GM18511 (cell line): Measurements from ENCODE around the gene CCDC33.

Experiments used
- ATAC-seq: cut with Tn5 transposase; IDR thresholded peaks from one replicate; pipeline ENCODE4 v1.9.1; 2021; ENCODE audit warnings: mild to moderate bottlenecking, moderate library complexity; ENCODE audit not compliant: unreplicated experiment

Gene CCDC33

DNA sequence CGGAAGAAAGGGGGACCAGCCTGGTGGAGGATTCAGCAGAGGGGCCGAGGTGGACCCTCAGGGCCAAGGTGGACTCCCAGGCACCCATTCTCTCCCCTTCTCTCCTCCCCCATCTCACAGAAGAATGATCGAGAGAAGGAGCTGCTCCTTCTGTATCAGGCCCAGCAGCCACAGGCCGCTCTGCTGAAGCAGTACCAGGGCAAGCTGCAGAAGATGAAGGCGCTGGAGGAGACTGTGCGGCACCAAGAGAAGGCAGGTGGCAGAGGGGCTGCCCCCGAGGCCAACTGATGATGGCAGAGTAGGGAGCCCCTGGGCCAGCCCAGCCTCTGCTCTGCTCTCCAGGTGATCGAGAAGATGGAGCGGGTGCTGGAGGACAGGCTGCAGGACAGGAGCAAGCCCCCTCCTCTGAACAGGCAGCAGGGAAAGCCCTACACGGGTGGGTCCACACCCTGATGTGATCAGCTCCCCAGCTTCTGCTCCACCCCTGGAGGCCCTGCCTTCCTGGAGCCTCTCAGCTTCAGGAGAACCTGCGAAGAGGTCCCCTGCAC lies 94.8 kb downstream of the CCDC33 start:
- no peak for ATAC-seq

DNA sequence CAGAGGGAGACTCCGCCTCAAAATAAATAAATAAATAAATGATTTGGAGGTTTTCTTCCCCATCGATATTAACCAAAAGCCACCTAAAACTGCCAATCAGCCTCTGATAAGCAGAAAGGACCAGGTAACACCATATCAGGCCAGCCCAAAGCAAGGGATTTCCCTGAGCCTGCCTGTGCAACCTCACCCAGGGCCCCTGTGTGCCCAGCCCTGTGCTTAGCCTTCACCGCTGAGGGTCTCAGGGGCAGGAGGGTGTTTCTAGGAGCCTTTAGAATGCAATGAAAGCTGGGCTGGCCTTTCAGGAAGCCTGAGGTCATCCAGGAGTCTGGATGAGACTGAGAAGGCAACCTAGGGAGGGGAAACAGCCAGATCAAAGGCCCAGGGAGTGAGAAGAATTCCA lies 95.9 kb downstream of the CCDC33 start:
- ATAC-seq = no peak

DNA sequence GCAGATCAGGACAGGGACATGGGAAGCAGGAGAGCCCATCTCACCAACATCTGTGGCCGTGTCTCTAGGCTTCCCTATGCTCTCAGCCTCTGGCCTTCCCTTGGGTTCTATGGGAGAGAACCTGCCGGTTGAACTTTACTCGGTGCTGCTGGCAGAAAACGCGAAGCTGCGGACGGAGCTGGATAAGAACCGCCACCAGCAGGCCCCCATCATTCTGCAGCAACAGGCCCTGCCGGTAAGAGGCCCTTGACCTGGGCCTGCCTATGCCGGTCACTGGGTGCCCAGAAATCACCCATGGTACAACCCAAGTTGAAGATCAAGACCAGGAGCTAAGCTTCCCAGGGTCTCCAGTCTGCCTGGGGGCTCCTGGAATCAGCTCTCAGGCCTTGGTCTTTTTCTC lies 96.5 kb downstream of the CCDC33 start:
- ATAC-seq = no peak

DNA sequence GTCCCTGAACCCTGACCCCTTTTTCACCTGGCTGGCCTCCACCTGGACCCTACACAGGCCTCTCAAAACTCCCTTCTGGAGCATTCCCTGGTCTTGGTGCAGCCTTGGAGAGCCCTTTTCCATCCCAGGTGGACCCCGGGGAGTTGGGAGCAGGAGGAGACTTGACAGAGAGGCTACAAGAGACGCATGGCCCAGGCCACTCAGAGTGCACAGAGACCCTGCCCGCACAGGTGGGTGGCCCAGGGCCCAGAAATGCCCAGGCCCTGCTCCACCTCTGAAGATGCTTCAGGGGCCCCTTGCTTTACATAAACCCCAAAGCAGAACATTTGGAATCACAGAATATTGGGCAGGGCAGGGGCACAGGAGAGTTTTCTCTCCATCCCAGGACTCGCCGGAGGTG lies 97.0 kb downstream of the CCDC33 start:
- ATAC-seq = no peak

DNA sequence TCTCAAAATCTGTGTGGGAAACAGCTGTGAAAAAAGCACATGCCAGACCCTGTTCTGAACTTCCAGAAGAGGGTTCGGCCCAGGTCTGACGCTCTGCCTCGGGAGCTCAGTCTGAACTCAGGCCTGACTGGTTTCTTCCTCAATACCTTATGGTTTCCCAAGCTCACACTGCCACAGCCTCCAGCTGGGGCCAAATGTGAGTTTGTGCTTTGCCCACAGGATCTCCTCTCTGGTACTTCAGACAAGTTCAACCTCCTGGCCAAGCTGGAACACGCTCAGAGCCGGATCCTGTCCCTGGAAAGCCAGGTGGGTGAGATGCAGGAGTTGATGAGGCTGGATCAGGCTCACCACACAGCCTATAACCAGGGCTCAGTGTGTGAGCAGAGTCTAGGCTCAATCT lies 97.5 kb downstream of the CCDC33 start:
- ATAC-seq = no peak

DNA sequence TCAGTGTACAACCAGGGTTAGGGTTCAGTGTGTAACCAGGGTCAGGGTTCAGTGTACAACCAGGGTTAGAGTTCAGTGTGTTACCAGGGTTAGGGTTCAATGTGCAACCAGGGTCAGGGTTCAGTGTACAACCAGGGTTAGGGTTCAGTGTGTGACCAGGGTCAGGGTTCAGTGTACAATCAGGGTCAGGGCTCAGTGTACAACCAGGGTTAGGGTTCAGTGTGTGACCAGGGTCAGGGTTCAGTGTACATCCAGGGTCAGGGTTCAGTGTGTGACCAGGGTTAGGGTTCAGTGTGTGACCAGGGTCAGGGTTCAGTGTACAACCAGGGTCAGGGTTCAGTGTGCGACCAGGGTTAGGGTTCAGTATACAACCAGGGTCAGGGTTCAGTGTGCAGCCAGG lies 98.0 kb downstream of the CCDC33 start:
- no peak for ATAC-seq

DNA sequence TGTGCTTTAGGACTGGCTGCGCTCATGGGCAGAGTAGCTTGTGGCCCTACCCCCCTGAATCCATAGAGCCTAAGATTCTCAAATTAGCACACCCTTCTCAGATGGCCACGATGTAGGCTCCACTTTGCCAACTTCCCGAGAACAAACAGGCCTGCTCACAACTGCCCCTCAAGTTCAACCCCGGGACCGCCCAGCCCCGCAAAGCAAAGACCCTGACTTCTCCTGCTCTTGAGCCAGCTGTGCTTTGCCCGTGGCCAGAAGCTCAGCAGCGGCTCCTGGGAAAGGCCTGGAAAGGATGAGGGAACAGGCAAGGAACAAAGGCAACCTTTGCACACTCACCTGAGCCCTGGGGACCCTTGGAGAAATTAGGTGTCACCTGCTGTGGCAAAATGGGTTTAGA lies 99.3 kb downstream of the CCDC33 start:
- no peak for ATAC-seq

DNA sequence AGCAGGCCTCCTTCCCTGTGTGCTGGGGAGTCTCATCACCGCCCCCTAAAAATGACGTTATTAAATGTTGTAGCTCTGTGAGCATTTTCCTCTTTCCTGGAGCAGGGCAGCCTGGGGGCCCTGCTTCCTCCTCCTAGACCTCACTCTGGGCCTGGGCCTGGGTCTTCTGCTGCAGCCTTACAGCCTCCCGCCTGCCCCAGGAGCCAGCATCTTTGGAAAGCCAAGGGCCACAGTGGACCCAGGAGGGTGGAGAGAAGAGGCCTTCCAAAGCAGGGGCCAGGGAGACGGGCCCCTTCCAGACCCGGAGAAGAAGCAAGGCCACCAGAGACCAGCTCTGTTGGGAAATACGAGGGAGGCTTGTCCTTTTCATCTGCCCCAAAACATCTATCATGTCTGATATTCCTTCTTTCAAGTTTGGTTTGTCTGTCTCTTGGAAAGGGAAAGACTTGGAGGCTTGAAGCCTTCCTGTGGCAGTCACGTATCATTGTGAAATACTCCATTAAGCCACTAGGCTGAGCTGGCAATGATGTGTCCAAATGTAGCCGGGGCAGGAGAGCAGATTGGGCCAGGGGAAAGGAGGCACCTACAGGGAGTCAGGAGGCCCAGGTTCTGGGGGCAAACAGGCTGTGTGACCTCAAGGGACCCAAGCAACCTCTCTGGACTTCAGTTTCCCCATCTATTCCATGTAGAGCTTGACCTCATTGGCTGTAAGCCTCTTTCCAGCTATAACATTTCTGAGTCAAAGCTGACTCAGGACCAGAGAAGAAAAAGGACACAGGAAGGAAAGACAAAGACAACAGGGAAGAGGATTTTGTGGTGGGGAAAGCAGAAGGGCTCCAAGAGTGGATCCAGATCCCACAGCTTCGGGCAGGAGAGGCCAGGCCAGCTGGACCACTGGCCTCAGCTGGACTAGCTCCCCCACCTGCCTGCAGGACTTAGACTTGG lies 100.2 kb downstream of the CCDC33 start:
- no peak for ATAC-seq

DNA sequence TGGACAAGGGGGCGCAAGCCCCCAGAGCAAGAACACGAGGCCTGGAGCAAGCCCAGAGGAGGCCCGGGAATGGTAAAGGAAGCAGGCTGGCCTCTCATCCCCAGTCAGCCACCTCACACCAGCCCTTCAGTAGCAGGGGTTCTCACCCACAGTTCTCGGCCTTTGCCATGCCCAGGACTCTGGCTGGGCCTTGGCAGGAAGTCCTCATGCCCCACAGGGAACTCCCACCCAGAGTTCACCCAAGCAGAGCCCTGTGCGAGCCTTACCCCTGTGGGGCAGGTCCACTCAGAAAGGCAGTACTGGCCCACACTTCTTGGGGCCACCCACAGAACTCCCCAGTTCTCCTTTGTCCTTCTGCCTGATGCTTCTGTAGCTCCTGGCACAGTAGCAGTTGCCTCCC lies 101.0 kb downstream of the CCDC33 start:
- no peak for ATAC-seq

DNA sequence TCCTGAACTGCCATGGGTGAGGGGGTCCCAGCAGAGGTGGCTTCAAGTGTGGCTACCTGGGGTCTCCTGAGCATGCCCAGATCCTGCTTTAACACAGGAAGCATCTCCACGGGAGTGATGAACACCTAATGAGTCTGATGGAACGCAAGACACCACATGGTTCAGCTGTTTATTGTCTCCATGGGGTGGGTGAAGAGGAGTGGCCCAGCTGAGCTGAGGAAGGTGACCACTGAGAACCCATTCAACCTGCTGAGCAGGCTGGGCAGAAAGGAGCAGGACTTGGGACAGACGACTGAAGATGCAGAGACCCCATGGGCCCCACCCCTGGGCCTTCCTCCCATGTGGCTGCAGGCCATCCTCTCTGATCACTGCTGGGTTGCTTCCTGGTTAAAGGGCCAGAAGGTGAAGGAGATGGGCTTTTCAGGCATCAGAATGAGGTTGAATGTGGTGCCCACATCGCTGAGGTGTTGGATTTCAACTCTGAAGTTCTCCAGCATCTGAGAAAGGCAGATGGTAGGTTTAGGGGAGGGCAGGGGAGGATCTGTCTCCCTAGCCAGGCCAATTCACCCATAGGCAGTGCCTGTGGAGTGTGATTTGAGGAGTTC lies 101.6 kb downstream of the CCDC33 start:
- ATAC-seq = no peak

DNA sequence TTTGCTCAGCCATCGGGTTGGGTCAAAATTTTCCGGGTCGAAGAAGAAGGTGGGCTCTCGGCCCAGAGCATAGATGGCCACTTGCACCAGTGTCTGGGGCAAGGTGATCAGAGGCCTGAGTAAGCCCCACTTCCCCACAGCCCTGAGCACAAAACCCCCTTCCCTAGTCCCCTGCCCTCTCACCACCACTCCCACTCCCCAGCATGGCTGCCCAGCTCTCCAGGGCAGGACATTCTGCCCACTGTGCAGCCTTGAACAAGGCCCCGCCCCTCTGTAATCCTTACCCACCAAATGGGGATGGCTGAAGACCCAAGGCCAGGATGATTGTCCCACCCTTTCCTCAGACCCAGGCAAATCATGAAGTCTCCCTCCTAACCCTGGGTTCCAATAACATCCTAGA lies 102.5 kb downstream of the CCDC33 start:
- ATAC-seq = no peak

DNA sequence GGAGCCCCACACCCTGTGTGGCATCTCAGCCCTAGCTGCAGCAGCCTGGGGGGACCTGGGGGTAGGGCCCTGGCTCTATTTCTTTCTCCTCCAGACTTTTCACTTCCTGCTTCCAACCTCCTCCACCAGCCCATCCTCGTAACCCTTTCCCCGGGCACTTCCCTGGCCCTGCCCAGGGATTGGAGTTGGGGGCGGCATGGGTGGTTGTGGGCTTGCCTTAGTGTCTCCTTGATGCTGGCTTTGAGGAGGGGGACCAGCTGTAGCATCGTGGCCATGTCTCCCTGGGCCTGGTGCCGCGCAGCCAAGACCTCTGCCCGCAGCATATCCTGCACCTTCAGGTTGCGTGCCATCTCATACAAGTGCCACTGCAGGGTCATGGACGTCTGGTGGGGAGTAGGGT lies 103.2 kb downstream of the CCDC33 start:
- ATAC-seq = no peak

DNA sequence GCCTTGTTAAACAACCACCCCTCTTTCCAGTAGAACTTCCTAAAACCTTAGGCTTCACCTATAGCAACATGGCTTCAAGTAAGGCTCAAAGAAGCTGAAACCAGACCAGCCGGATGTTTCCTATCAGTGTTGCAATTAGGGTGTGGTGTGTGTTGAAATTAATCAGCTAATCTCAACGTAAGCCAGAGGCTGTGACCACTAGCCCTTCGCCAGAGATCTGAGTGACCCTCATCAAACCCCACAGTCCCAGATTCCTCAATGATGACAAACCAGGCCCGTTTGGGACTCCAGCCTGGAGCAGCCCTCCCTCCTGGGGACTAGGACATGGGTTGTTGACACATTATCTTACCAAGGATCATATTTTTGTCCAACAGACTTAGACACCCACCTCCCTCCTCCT lies 104.0 kb downstream of the CCDC33 start:
- ATAC-seq = no peak

DNA sequence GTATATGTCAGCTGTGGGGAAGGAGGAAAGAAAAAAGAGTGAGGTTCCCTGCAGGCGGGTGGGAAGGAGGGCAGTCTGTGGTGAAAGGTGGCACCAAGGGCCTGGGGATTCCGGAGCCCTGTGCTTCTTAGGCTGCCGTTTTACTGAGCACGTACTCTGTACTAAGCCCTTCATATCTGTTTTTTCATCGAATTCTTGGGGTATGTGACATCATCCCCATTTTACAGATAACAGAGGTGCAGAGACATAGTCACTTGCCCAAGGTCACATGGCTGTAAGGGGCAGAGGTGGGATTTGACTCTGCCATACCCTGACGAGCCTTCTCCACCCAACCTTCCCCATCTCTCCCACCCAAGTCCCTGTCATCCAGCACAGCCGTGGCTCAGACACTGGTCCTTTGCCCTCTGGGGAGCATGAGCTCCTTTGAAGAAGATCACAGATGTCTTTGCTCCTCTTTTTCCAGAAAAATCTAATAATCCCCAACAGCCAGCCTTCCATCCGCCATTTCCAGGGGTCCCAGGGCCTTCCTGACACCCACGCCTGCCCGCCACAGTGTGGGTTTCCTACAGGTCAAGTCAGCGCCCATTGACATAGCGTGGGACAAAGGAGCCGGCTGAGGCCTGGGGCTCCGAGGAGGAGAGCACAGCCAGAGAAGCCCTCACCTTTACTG lies 107.1 kb downstream of the CCDC33 start:
- ATAC-seq = no peak

DNA sequence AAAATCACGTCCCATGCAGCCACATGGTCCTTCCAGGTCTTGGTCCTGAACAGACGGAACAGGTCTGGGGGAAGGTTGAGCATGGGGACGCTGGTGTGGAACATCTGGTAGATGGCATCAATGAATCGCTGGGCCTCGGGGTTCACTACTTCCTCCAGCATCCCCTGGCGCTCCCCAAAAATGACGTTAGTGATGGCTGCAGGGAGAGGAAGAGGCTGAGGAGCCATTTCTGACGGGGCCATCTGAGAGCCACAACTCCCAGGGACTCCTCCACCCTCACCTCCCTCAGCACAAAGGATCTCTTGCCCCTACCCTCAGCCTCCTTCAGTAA lies 107.6 kb downstream of the CCDC33 start:
- ATAC-seq = no peak

DNA sequence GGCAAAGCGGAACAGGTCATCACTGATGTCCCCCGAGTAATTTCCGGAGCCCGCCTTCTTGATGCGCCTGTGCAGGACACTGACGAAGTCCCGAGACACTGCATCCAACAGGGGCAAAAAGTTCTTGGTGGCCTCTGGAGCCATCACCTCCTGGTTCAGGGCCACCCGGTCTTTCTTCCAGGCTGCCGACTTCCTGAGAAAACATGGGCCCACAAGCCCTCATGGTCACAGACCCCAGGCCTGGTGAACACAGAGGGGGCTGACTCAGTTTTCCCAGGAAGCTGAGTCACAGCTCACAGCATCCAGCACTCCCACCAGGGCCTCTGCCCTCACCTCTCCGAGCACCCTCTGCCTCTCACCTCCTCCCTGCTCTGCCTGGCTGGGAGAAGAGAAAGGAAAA lies 108.9 kb downstream of the CCDC33 start:
- no peak for ATAC-seq

DNA sequence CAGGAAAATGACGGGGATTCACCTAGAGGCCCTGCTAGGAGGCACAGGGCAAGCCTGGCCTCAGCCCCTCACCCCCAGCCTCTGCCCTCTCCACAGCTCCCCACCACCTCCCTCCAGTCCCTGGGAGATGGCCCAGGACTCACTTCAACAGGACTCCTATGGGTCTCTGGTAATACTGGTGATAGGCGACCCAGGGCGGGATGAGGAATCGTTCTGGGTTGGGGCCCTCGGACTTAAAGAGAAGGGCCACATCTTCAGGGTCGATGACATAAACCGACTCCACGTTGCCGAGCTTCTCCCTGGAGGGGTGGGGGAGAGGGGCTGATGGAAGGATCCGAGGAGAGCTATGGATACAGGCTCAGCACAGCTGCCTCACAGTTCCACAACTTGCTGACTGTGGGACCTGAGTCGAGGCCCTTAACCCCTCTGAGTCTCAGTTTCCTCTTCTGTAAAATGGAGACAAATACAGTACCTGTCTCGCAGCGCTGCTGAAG lies 111.7 kb downstream of the CCDC33 start:
- ATAC-seq = no peak

DNA sequence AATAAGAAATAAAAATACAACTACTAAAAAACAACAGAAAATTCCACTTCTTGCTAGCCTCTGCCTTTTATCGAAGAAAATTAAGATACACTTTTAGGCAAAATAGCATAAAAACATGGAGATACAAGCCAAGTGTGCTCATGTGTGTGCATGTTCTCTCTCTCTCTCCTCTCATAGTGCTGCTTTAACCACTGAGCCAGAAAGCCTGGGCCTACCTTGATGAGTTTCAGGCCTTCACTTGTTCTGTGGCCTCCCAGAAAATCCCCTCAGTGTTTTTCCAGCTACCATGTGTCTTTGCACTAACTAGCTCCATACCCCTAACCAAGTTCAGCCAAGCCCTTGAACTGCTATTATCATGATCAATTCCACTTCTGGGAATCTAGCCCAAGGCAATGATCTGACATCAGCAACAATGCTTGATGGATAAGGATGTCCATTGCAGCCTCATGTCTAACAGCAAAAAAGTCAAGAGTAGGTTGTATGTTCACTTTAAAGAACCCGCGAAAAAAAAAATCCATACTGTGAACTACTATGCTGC lies 113.2 kb downstream of the CCDC33 start:
- ATAC-seq = no peak

DNA sequence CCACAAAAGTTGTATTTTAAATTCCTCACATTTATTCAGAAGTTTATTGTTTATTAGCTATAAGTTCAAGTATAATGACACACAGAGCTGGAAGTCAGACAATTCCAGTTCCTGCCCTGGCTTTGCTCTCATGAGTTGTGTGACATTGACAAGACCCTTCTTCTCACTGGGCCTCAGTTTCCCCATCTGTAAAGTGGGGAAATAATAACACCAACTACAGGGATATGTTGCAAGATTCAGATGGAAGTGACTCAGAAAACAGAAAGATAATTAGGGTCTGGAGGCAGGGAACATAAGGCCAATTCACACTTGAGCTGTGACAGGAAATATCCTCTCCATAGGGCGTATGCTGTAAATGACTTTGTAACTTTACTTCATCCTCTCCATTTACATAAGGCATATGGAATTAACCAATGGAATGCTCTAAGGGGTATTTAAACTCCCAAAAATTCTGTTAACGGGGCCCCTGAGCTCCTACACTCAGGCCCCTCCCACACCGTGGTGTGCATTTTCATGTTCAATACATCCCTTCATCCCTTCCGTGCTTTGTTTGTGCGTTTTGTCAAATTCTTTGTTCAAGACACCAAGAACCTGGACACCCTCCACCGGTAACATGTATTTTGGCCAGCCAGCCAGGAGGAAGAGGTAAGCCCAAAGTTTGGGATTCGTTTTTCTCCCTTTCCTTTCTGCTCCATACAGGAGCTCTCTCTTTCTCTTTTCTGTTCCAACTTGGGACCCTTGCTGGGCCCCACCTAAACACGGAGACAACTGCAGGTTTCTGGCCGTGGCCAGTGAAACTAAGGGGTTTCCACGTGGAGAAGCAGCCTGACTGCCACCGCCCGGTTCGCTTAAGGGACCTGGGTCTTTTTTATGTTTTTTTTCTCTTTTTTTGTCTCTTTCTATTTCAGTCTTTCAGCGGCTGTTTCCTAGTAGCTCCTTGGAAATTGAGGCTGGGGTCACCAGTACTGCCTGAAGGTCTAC lies 114.5 kb downstream of the CCDC33 start:
- ATAC-seq = no peak

DNA sequence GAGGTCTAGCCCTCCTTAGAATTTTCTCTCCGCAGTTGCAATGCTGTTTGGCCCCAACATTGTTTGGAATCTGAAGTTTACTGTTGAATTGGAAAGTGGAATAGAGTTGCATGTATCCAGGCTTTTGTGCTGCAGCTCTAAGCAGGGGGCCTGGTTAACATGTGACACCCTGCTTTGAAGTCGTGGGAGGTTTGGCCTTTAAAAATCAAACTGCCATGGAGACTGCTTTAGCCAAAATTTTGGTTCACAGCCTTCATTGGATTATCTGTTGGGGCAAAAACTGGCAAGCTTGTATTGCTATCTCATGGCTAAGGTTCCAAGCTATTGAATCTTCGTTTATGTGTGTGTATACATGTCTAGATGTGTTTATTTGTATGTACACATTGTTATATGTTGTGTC lies 115.5 kb downstream of the CCDC33 start:
- ATAC-seq = no peak
